GM12878 (cell line): ENCODE data around the gene OR6K3. TPM values are rescaled to one million over a fixed set of nuclear protein-coding genes. Genes with fewer than 3 reads are reported as not detected.

Experiments
- ATAC-seq: fragments of 200-7000 bp; cut with Tn5 transposase; 3 replicates; pipeline ENCODE4 v1.9.1; 2020; ENCODE audit warnings: mild to moderate bottlenecking, moderate library complexity
- BruUV-seq: library from RNA; stranded (reverse); fragments of 400-500 nt; replicated peaks from 2 replicates; lab custom pipeline; 2021; lab: Mats Ljungman, UMichigan
- CTCF ChIA-PET: fragments of 300-600 bp; sonication (Branson Sonifier 250); formaldehyde crosslinking; extraction: SDS; loops from one replicate; lab custom pipeline; 2021; ENCODE audit warnings: inconsistent platforms; lab: Yijun Ruan, JAX
- POLR2A ChIA-PET: fragments of 350-600 bp; formaldehyde crosslinking; extraction: SDS; loops from one replicate; lab custom pipeline; 2021; ENCODE audit warnings: inconsistent platforms; lab: Charles Lee
- RAD21 ChIA-PET: fragments of 300-600 bp; sonication (Branson Sonifier 250); formaldehyde crosslinking; loops from one replicate; lab custom pipeline; 2023; ENCODE audit warnings: antibody characterized with exemption; ENCODE audit not compliant: unreplicated experiment; lab: Charles Lee
- SMC1A ChIA-PET: fragments of 300-600 bp; sonication (Branson Sonifier 250); formaldehyde crosslinking; loops from one replicate; lab custom pipeline; 2023; ENCODE audit not compliant: unreplicated experiment, uncharacterized antibody; lab: Charles Lee
- DNase-seq: peaks from one replicate; pipeline ENCODE4 v3.0.0-alpha.2; 2011; ENCODE audit warnings: low read depth, low spot score
- FAIRE-seq: peaks from 3 replicates; lab custom pipeline; 2011; peaks lifted over from hg19 to GRCh38; lab: Jason Lieb, UNC
- H2AFZ ChIP-seq: 2 replicates; pipeline ENCODE4 v1.6.0; 2011; ENCODE audit warnings: low read depth, low read length, control low read depth; ENCODE audit not compliant: control insufficient read depth
- H3K27ac ChIP-seq: 2 replicates; pipeline ENCODE4 v1.5.1; 2011; ENCODE audit warnings: control low read depth; ENCODE audit not compliant: control insufficient read depth, insufficient read depth
- H3K27me3 ChIP-seq, 2 experiments: replicated peaks in 1 of 2; 2 replicates each; pipeline versions ENCODE4 v1.6.0 to v1.6.1; 2011; ENCODE audit warnings: low read length in 1 of 2; ENCODE audit not compliant: control insufficient read depth in 2 of 2, insufficient read depth in 2 of 2
- H3K36me3 ChIP-seq, 2 experiments: 2 replicates each; pipeline ENCODE4 v1.5.1; 2011; ENCODE audit warnings: low read length in 1 of 2; ENCODE audit not compliant: control insufficient read depth in 2 of 2, insufficient read depth in 2 of 2
- H3K4me1 ChIP-seq: 2 replicates; pipeline ENCODE4 v1.6.1; 2011; ENCODE audit warnings: mild to moderate bottlenecking, low read length, moderate library complexity, mixed read lengths; ENCODE audit not compliant: control insufficient read depth, insufficient read depth
- H3K4me2 ChIP-seq: 2 replicates; pipeline ENCODE4 v1.6.0; 2011; ENCODE audit warnings: control low read depth; ENCODE audit not compliant: control insufficient read depth, insufficient read depth
- H3K4me3 ChIP-seq: fragments of 200-600 bp; sonication (generic); 2 replicates; pipeline ENCODE4 v1.5.1; 2016
- H3K79me2 ChIP-seq: 2 replicates; pipeline ENCODE4 v1.6.0; 2011; ENCODE audit warnings: low read length; ENCODE audit not compliant: control insufficient read depth, insufficient read depth
- H3K9ac ChIP-seq: 2 replicates; pipeline ENCODE4 v1.8.0; 2011; ENCODE audit warnings: low read length, control low read depth, mixed read lengths; ENCODE audit not compliant: control insufficient read depth, insufficient read depth
- H3K9me3 ChIP-seq: replicated peaks from 3 replicates; pipeline ENCODE4 v1.5.1; 2011; ENCODE audit warnings: mild to moderate bottlenecking, low read length; ENCODE audit not compliant: control insufficient read depth, insufficient read depth
- H4K20me1 ChIP-seq: 2 replicates; pipeline ENCODE4 v1.6.0; 2011; ENCODE audit not compliant: control insufficient read depth, insufficient read depth
- CBX3 ChIP-seq: fragments of 200-600 bp; sonication (generic); IDR thresholded peaks from 2 replicates; pipeline ENCODE4 v1.6.1; 2016; ENCODE audit warnings: low read depth, borderline replicate concordance
- CUX1 ChIP-seq: IDR thresholded peaks from 2 replicates; pipeline ENCODE4 v1.6.1; 2012; ENCODE audit warnings: improper control_type of control experiment, low read depth, low read length; ENCODE audit not compliant: insufficient replicate concordance
- RUNX3 ChIP-seq: IDR thresholded peaks from 2 replicates; pipeline ENCODE4 v1.6.1; 2012; ENCODE audit warnings: low read length, inconsistent platforms
- WGBS: methylation state at CpG from one replicate; pipeline ENCODE4 v1.1.6; 2016; ENCODE audit warnings: low lambda C conversion rate; ENCODE audit not compliant: insufficient replicate concordance, insufficient coverage; ENCODE audit errors: missing lambda C conversion rate; 5-methylcytosine and 5-hydroxymethylcytosine counted together
- in situ Hi-C: fragments of 300-500 bp; cut with MboI; formaldehyde crosslinking; loops from 9 replicates; pipeline ENCODE4 v1.14.3; 2018; ENCODE audit warnings: mixed read lengths
- intact Hi-C: fragments of 100-400 bp; cut with micrococcal nuclease; formaldehyde crosslinking; loops from one replicate; pipeline ENCODE4 v1.14.2; 2022; ENCODE audit not compliant: unreplicated experiment
- polyA plus RNA-seq, 11 experiments: library from polyadenylated mRNA; depleted of rRNA in 4 of 11; unstranded in 6 of 11; stranded (reverse) in 5 of 11; fragments of >200 nt; fragmentation: Nextera tagmentation in 4 of 11; fragmentation: Illumina TruSeq in 1 of 11; extraction: Ambion mirVana in 4 of 11; extraction: Trizol in 1 of 11; gene quantifications; 1 replicate in 1 of 11; 2 replicates in 10 of 11; pipeline versions ENCODE4 v1.2.1 to v1.2.3, GENCODE V29; 2011 to 2016; ENCODE audit warnings: inconsistent platforms in 2 of 11, missing spikeins in 2 of 11, low read depth in 1 of 11
- total RNA-seq, 4 experiments: library from RNA; depleted of rRNA in 3 of 4; stranded (reverse); fragments of >200 nt in 3 of 4; fragmentation: Illumina TruSeq in 1 of 4; extraction: Trizol in 1 of 4; gene quantifications; 2 replicates each; pipeline versions ENCODE4 v1.2.1 to v1.2.3, GENCODE V29; 2013 to 2021

OR6K3 gene
- total and polyA plus RNA-seq, 10 of the 15 experiments (the other 5 are each of a cell fraction or from before 2014, with no cell fraction given), result not detected

- Histone ChIP-seq H3K4me2 (no peak overlapping the region), H3K4me1 (no peaks in the 10 kb centered on the region), H3K9ac (no peak overlapping the region), H3K9me3 (no peaks in the 10 kb centered on the region), H4K20me1 (no peaks in the 10 kb centered on the region), H3K36me3 (no peaks in the 10 kb centered on the region), H3K4me3 (no peak overlapping the region), H3K27ac (no peak overlapping the region), H3K27me3 (no peaks in the 10 kb centered on the region), H2AFZ (no peak overlapping the region), H3K79me2 (no peaks in the 10 kb centered on the region)
- intact Hi-C loops (no loop called here), in situ Hi-C loops (no loop called here)
- ChIA-PET CTCF (interaction anchor here (0.7 to 1.0 kb wide), 2 partner anchors 40 to 513 kb away, joined by 3 read pairs; no protein-coding TSS in a partner anchor), RAD21 (no interaction called here), POLR2A (no interaction called here), SMC1A (interaction anchor here (1.2 kb wide), 1 partner anchor 14 kb away, joined by 5 read pairs; no protein-coding TSS in a partner anchor)
- no peak for TF ChIP-seq CUX1
- TF ChIP-seq RUNX3, result no peak
- no peak for TF ChIP-seq CBX3
- DNase-seq (no peak), FAIRE-seq (no peak), ATAC-seq (no peak)
- 53% methylated on average over 6 of the region's 6 CpGs for WGBS
- no TSS peak for BruUV-seq
Measured at GRCh38 chr1:158717344-158717743, 3.2 kb downstream of the OR6K3 start.
